HL-60/S4 (cell line): ENCODE results near the gene ACTL7B.
"Not testable (repeated sequence)": the region's sequence is repeated elsewhere in the genome, so short reads cannot be mapped to it uniquely, and the experiment has no call there.

ENCODE experiments used
- in situ Hi-C: fragments of 300-500 bp; cut with MboI; formaldehyde crosslinking; loops from 2 replicates; pipeline ENCODE4 v1.14.3; 2022; ENCODE audit warnings: low sequenced_read_pairs

The ACTL7B gene

GRCh38 chr9:108845947-108846346 lies 9.8 kb downstream of the ACTL7B start:
- in situ Hi-C loops: loop anchor here (10.0 kb wide), 1 partner anchor 61 kb away; no protein-coding TSS in a partner anchor

- in situ Hi-C loops: loop anchor here (10.0 kb wide), 1 partner anchor 61 kb away; no protein-coding TSS in a partner anchor
These were observed 10.3 kb downstream of the ACTL7B start for GRCh38 chr9:108845507-108845906.

- in situ Hi-C loops: loop anchor here (10.0 kb wide), 1 partner anchor 60 kb away; no protein-coding TSS in a partner anchor
These were observed 10.9 kb downstream of the ACTL7B start for GRCh38 chr9:108844856-108845255.

- in situ Hi-C loops: loop anchor here (10.0 kb wide), 1 partner anchor 60 kb away; no protein-coding TSS in a partner anchor
These were observed 11.4 kb downstream of the ACTL7B start for GRCh38 chr9:108844391-108844790.

GRCh38 chr9:108842610-108843295 lies 13.0 kb downstream of the ACTL7B start:
- in situ Hi-C loops: loop anchor here (10.0 kb wide), 1 partner anchor 58 kb away; no protein-coding TSS in a partner anchor

GRCh38 chr9:108839561-108839960 lies 16.2 kb downstream of the ACTL7B start:
- in situ Hi-C loops: not testable (repeated sequence)

GRCh38 chr9:108838017-108838416 lies 17.8 kb downstream of the ACTL7B start:
- in situ Hi-C loops: no loop called here

GRCh38 chr9:108837530-108837929 lies 18.3 kb downstream of the ACTL7B start:
- in situ Hi-C loops: no loop called here

- in situ Hi-C loops: no loop called here
These were observed 19.0 kb downstream of the ACTL7B start for GRCh38 chr9:108836781-108837180.

GRCh38 chr9:108836319-108836718 lies 19.5 kb downstream of the ACTL7B start:
- in situ Hi-C loops: no loop called here

GRCh38 chr9:108835831-108836230 lies 20.0 kb downstream of the ACTL7B start:
- in situ Hi-C loops: no loop called here

- in situ Hi-C loops: no loop called here
These were observed 20.7 kb downstream of the ACTL7B start for GRCh38 chr9:108834959-108835665.

GRCh38 chr9:108832179-108832500 lies 23.6 kb downstream of the ACTL7B start:
- in situ Hi-C loops: no loop called here

GRCh38 chr9:108831496-108832178 lies 24.1 kb downstream of the ACTL7B start:
- in situ Hi-C loops: no loop called here

GRCh38 chr9:108830272-108830671 lies 25.5 kb downstream of the ACTL7B start:
- in situ Hi-C loops: no loop called here

GRCh38 chr9:108823829-108824228 lies 32.0 kb downstream of the ACTL7B start:
- in situ Hi-C loops: no loop called here

- in situ Hi-C loops: no loop called here
These were observed 39.7 kb downstream of the ACTL7B start for GRCh38 chr9:108816037-108816436.

- in situ Hi-C loops: no loop called here
These were observed 40.6 kb downstream of the ACTL7B start for GRCh38 chr9:108815156-108815555.

- in situ Hi-C loops: no loop called here
These were observed 41.7 kb downstream of the ACTL7B start for GRCh38 chr9:108813951-108814601.

GRCh38 chr9:108812396-108813025 lies 43.3 kb downstream of the ACTL7B start:
- in situ Hi-C loops: no loop called here

- in situ Hi-C loops: no loop called here
These were observed 43.8 kb downstream of the ACTL7B start for GRCh38 chr9:108811944-108812343.
